Ovary (tissue), 9 donors: ENCODE results near the gene COMTD1. TPM values are rescaled to one million over a fixed set of nuclear protein-coding genes. Genes with fewer than 3 reads are reported as not detected.
"Not testable (repeated sequence)": the region's sequence is repeated elsewhere in the genome, so short reads cannot be mapped to it uniquely, and the experiment has no call there.

Experiments used
- DNase-seq, 5 donors: peaks; one replicate each; pipeline ENCODE4 v3.0.0-alpha.2; 2019 to 2020
- H3K27ac ChIP-seq, 2 donors: fragments of 200-600 bp; one replicate each; pipeline versions ENCODE4 v1.5.1 to v1.8.0; 2019 to 2022
- H3K27me3 ChIP-seq: fragments of 200-600 bp; one replicate; pipeline ENCODE4 v1.8.0; 2022
- H3K36me3 ChIP-seq: fragments of 200-600 bp; sonication (generic); one replicate; pipeline ENCODE4 v1.5.1; 2019
- H3K4me1 ChIP-seq: one replicate; pipeline ENCODE4 v1.8.1; 2013; ENCODE audit warnings: mild to moderate bottlenecking, moderate library complexity; ENCODE audit not compliant: insufficient read depth
- H3K4me3 ChIP-seq: fragments of 200-600 bp; sonication (generic); one replicate; pipeline ENCODE4 v1.5.1; 2017
- H3K9me3 ChIP-seq, 2 donors: fragments of 200-600 bp in 1 of 2; sonication (generic) in 1 of 2; one replicate each; pipeline versions ENCODE4 v1.5.1 to v1.8.1; 2013 to 2019; ENCODE audit warnings: mild to moderate bottlenecking in 1 of 2, moderate library complexity in 1 of 2
- CTCF ChIP-seq, 3 donors: fragments of 450-650 bp in 2 of 3; fragments of 200-600 bp in 1 of 3; IDR thresholded peaks; one replicate each; pipeline versions ENCODE4 v1.5.1 to v1.8.0; 2016 to 2022; ENCODE audit warnings: antibody characterized with exemption in 3 of 3, mild to moderate bottlenecking in 1 of 3
- EP300 ChIP-seq: sonication (generic); formaldehyde crosslinking; IDR thresholded peaks from one replicate; pipeline ENCODE4 v1.6.1; 2017; ENCODE audit warnings: antibody characterized with exemption
- POLR2A ChIP-seq: fragments of 450-650 bp; IDR thresholded peaks from one replicate; pipeline ENCODE4 v1.6.1; 2017; ENCODE audit warnings: antibody characterized with exemption, mild to moderate bottlenecking, moderate library complexity
- WGBS, 3 donors: extraction: QIAGEN DNeasy Blood & Tissue Kit in 1 of 3; methylation state at CpG; one replicate each; pipeline versions ENCODE4 v1.1.5 to v1.1.7; 2013 to 2017; 5-methylcytosine and 5-hydroxymethylcytosine counted together
- intact Hi-C, 4 donors: fragments of 100-400 bp; cut with DNase I; formaldehyde crosslinking; loops; one replicate each; pipeline versions ENCODE4 v1.11.0 to v1.15.1; 2022 to 2023
- polyA plus RNA-seq, 2 donors: library from polyadenylated mRNA; stranded (reverse); fragments of 200-250 nt in 1 of 2; fragments of 350-450 nt in 1 of 2; fragmentation: Illumina TruSeq in 1 of 2; extraction: RNeasy Lipid Tissue Mini Kit (QIAGEN cat#74804) in 1 of 2; gene quantifications; one replicate each; pipeline ENCODE4 v1.2.3, GENCODE V29; 2013 to 2014
- total RNA-seq, 7 donors: library from RNA; depleted of rRNA in 2 of 7; stranded (reverse); fragments of >200 nt in 2 of 7; fragmentation: NEBNext Ultra II Directional in 3 of 7; extraction: Animal tissue kit (Norgen Biotek cat#: 25700) in 3 of 7; gene quantifications; one replicate each; pipeline versions ENCODE4 v1.1.0 to v1.2.4, GENCODE V29; 2016 to 2023
- donor health status: DM: no; HTN: no; CAD: no; lungs with moderate emphysema.
- donor health status: DM: no; HTN: no; CAD: no.
- donor health status: Bipolar disorder and iron deficiency.
- donor health status: DM: yes; HTN: yes; CAD: no.
- donor health status: DM: no; HTN: no; CAD: no.
- donor health status: DM: yes; HTN: yes; CAD: no.

The COMTD1 gene
- total and polyA plus RNA-seq, 9 donors = 14.2 to 37.3 (median 18.2) TPM; not detected in 1

DNA sequence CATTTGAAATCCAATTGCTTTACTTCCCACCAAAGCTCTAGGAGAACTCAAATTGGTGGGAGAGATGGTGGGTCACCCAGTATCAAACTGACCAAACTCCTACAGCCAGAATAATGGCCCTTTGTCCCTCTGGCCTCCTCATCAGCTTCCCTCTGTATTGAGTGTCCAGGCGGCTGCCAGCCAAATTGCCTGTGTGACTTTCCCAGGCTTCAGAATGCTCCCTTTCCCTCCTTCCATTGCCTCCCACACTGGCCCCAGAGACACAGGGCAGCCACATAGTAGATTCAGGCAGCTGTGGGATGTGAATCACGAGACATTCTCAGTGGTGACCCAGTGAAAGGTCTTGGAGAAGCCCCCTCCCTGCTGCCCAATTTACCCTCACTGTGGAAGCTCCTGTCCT, 37.9 kb downstream of the COMTD1 start:
- Histone ChIP-seq H3K36me3 (no peaks in the 10 kb centered on the region), H3K4me3 (no peak overlapping the region), H3K27ac (no peak overlapping the region), H3K27me3 (no peaks in the 10 kb centered on the region), H3K9me3 (no peaks in the 10 kb centered on the region), H3K4me1 (peaks cover 4% of the 10 kb centered on the region)
- no peak for DNase-seq
- no peak for TF ChIP-seq CTCF (IDR thresholded peaks at IDR 0.05)
- no peak for TF ChIP-seq POLR2A
- no peak for TF ChIP-seq EP300
- intact Hi-C loops = loop anchor here in 1 of 4 donors (10.0 kb wide), 1 partner anchor 93 kb away; a partner anchor contains a TSS
- WGBS, 3 donors = 91 to 100% (median 97%) methylated on average over 2 of the region's 2 CpGs

GRCh38 chr10:75197066-75197465, 38.7 kb downstream of the COMTD1 start:
- H3K4me1 ChIP-seq = peaks cover 2% of the 10 kb centered on the region
- H3K9me3 ChIP-seq = no peaks in the 10 kb centered on the region
- H3K36me3 ChIP-seq = no peaks in the 10 kb centered on the region
- no peak overlapping the region for H3K4me3 ChIP-seq
- DNase-seq = no peak
- H3K27me3 ChIP-seq = no peaks in the 10 kb centered on the region
- intact Hi-C loops = loop anchor here in 1 of 4 donors (10.0 kb wide), 1 partner anchor 92 kb away; a partner anchor contains a TSS
- TF ChIP-seq EP300 = no peak
- TF ChIP-seq POLR2A = no peak
- no peak for TF ChIP-seq CTCF (IDR thresholded peaks at IDR 0.05)
- no peak overlapping the region for H3K27ac ChIP-seq
- 82 to 88% (median 85%) methylated on average over 3 of the region's 3 CpGs for WGBS, 3 donors

GRCh38 chr10:75195035-75195763, 40.6 kb downstream of the COMTD1 start:
- Histone ChIP-seq H3K27ac (no peak overlapping the region), H3K9me3 (no peaks in the 10 kb centered on the region), H3K4me3 (no peak overlapping the region), H3K36me3 (no peaks in the 10 kb centered on the region), H3K27me3 (no peaks in the 10 kb centered on the region), H3K4me1 (peaks cover 2% of the 10 kb centered on the region)
- no peak for DNase-seq
- intact Hi-C loops = loop anchor here in 1 of 4 donors (10.0 kb wide), 1 partner anchor 90 kb away; a partner anchor contains a TSS
- TF ChIP-seq POLR2A (no peak), CTCF (IDR thresholded peaks at IDR 0.05) (no peak), EP300 (no peak)
- WGBS, 3 donors = 89 to 95% (median 90%) methylated on average over 6 of the region's 6 CpGs

DNA sequence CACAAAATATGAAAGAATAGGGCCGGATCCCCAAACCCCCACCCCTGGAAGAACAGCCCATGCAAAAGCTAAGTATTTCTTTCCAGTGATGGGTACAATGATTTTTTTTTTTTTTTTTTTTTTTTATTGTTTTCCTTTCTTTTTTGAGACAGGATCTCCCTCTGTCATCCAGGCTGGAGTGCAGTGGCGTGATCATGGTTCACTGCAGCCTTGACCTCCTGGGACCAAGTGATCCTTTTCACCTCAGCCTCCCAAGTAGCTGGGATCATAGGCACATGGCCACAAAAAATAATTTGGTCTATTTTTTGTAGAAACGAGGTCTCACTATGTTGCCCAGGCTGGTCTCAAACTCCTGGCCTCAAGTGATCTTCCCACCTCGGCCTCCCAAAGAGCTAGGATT, 41.1 kb downstream of the COMTD1 start:
- H3K4me1 ChIP-seq, DNase-seq, H3K36me3 ChIP-seq, H3K27me3 ChIP-seq, H3K27ac ChIP-seq, H3K9me3 ChIP-seq, H3K4me3 ChIP-seq: not testable (repeated sequence)
- intact Hi-C loops = loop anchor here in 1 of 4 donors (10.0 kb wide), 1 partner anchor 90 kb away; a partner anchor contains a TSS
- WGBS, 3 donors = 90 to 94% (median 91%) methylated on average over 4 of the region's 4 CpGs
